Bronchial epithelial cell (primary cell): ENCODE measurements around the gene ZSCAN20. TPM values are rescaled to one million over a fixed set of nuclear protein-coding genes. Genes with fewer than 3 reads are reported as not detected.

ENCODE experiments used
- DNase-seq: peaks from one replicate; pipeline ENCODE4 v3.0.0-alpha.2; 2010; ENCODE audit warnings: low read depth
- FAIRE-seq: peaks from 2 replicates; lab custom pipeline; 2011; peaks lifted over from hg19 to GRCh38; lab: Jason Lieb, UNC
- H3K27me3 ChIP-seq: 2 replicates; pipeline ENCODE4 v1.5.1; 2011; ENCODE audit warnings: low read length; ENCODE audit not compliant: control insufficient read depth, insufficient read depth
- H3K36me3 ChIP-seq: 2 replicates; pipeline ENCODE4 v1.5.1; 2011; ENCODE audit warnings: low read length; ENCODE audit not compliant: control insufficient read depth, insufficient read depth
- H3K4me3 ChIP-seq: 2 replicates; pipeline ENCODE4 v1.5.1; 2011; ENCODE audit warnings: mild to moderate bottlenecking, low read depth, low read length, control low read depth
- total RNA-seq: library from RNA; depleted of rRNA; stranded (reverse); fragments of >200 nt; gene quantifications from 2 replicates; pipeline ENCODE4 v1.2.1, GENCODE V29; 2014
- TF ChIP-seq, protein P1 (sequence below): IDR thresholded peaks from 2 replicates; pipeline ENCODE4 v1.5.1; 2011; ENCODE audit warnings: mild to moderate bottlenecking, moderate library complexity, low read length, control low read depth, inconsistent platforms; ENCODE audit not compliant: insufficient read depth, severe bottlenecking

ZSCAN20 gene
- total RNA-seq, 1 donor from 2014 or later = 8.2 TPM

- TF ChIP-seq, protein P1, sequence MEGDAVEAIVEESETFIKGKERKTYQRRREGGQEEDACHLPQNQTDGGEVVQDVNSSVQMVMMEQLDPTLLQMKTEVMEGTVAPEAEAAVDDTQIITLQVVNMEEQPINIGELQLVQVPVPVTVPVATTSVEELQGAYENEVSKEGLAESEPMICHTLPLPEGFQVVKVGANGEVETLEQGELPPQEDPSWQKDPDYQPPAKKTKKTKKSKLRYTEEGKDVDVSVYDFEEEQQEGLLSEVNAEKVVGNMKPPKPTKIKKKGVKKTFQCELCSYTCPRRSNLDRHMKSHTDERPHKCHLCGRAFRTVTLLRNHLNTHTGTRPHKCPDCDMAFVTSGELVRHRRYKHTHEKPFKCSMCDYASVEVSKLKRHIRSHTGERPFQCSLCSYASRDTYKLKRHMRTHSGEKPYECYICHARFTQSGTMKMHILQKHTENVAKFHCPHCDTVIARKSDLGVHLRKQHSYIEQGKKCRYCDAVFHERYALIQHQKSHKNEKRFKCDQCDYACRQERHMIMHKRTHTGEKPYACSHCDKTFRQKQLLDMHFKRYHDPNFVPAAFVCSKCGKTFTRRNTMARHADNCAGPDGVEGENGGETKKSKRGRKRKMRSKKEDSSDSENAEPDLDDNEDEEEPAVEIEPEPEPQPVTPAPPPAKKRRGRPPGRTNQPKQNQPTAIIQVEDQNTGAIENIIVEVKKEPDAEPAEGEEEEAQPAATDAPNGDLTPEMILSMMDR = no peak
- no peak for FAIRE-seq
- H3K27me3 ChIP-seq = no peaks in the 10 kb centered on the region
- H3K4me3 ChIP-seq = no peak overlapping the region
- no peaks in the 10 kb centered on the region for H3K36me3 ChIP-seq
- DNase-seq = no peak
Observed at GRCh38 chr1:33529957-33530356, 57.5 kb downstream of the ZSCAN20 start.

DNA sequence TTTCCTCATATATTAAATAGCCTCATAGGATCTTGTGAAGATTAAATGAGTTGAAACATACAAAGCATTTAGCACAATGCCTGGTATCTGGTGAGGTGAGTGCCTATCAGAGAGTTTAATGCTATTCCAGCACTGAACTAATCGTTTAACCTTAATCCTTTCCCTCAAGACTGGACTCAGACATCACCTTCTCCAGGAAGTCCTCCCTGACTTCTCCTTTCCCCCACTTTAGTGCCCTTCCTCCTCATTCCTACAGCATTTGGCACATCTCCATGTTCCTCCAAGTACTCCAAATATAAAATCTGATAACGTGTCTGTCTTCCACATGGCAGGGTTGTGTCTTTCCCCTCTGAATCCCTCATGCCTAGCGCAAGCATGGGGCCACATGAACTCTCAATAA lies 59.8 kb downstream of the ZSCAN20 start:
- no peaks in the 10 kb centered on the region for H3K36me3 ChIP-seq
- FAIRE-seq (no peak), DNase-seq (no peak)

DNA sequence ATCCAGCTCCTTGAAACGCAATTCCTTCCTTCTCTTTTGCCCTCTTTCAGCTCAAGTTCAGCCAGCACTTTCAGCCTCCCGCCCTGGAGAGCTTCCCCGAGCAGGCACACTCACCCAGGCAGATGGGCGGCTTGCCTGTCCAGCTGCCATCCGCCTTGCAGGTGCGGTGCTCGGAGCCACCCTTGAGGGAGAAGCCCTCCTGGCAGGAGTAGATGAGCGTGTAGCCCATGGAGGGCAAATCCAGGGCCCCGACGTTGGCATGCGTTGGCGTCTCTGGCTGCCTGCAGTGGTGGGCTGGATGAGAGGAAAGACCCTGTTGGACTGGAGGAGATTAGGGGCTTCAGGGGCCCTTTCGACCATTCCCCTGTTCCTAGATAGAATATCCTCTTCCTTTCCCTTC lies 60.5 kb downstream of the ZSCAN20 start:
- FAIRE-seq = no peak
- Histone ChIP-seq H3K4me3 (no peak overlapping the region), H3K36me3 (no peaks in the 10 kb centered on the region), H3K27me3 (no peaks in the 10 kb centered on the region)
- TF ChIP-seq, protein P1 = no peak
- DNase-seq = no peak

More for the DNA sequence above, 59.8 kb downstream of the ZSCAN20 start:
- no peaks in the 10 kb centered on the region for H3K27me3 ChIP-seq
- H3K4me3 ChIP-seq = no peak overlapping the region
- TF ChIP-seq, protein P1 = no peak

GRCh38 chr1:33535334-33535733 lies 62.9 kb downstream of the ZSCAN20 start:
- Histone ChIP-seq H3K36me3 (no peaks in the 10 kb centered on the region), H3K4me3 (no peak overlapping the region), H3K27me3 (no peaks in the 10 kb centered on the region)
- DNase-seq = no peak
- no peak for FAIRE-seq
- TF ChIP-seq, protein P1 = no peak

- TF ChIP-seq, protein P1 = no peak
- FAIRE-seq = no peak
- H3K4me3 ChIP-seq = no peak overlapping the region
- H3K36me3 ChIP-seq = no peaks in the 10 kb centered on the region
- no peak for DNase-seq
- no peaks in the 10 kb centered on the region for H3K27me3 ChIP-seq
Observed at GRCh38 chr1:33537885-33538284, 65.4 kb downstream of the ZSCAN20 start.

GRCh38 chr1:33541966-33542365 lies 69.5 kb downstream of the ZSCAN20 start:
- Histone ChIP-seq H3K36me3 (no peaks in the 10 kb centered on the region), H3K4me3 (no peak overlapping the region), H3K27me3 (no peaks in the 10 kb centered on the region)
- TF ChIP-seq, protein P1 = no peak
- no peak for DNase-seq
- FAIRE-seq = no peak

Other genes starting within 250 kb of the ZSCAN20 start
- gene ZNF362, start 216.2 kb upstream of the ZSCAN20 start, total RNA-seq = 0.51 and 1.1 TPM in 2 replicates
- gene A3GALT2, start 151.5 kb upstream of the ZSCAN20 start, total RNA-seq = not detected in 2 replicates
- gene PHC2, start 41.5 kb upstream of the ZSCAN20 start, total RNA-seq = 19.7 and 32.1 TPM in 2 replicates